CD4-positive, alpha-beta T cell treated with Interleukin-6 at 100 ng/mL for 8 hours (primary cell): ENCODE results near the gene KPTN.
A peak's percentile ranks its signal among the peaks of the same experiment; 100 is the strongest.

Experiments
- DNase-seq: peaks from one replicate; pipeline ENCODE4 v3.0.0-alpha.2; 2020; ENCODE audit warnings: mixed read lengths, low spot score

Gene KPTN

GRCh38 chr19:47483800-47484690 is at the start of gene KPTN:
TSS of gene KPTN (minus strand) at chr19:47484219. CDS start at chr19:47484160, 59 bp downstream.
- DNase-seq = peak; percentile 82

- DNase-seq = no peak
Measured at GRCh38 chr19:47531640-47532387, 47.8 kb upstream of the KPTN start.

- DNase-seq = no peak
Measured at GRCh38 chr19:47529018-47529742, 45.2 kb upstream of the KPTN start.

GRCh38 chr19:47526798-47527197 is 42.8 kb upstream of the KPTN start:
- no peak for DNase-seq

- DNase-seq = no peak
Measured at GRCh38 chr19:47523473-47523872, 39.5 kb upstream of the KPTN start.

- DNase-seq = no peak
Measured at GRCh38 chr19:47521473-47522180, 37.6 kb upstream of the KPTN start.

- DNase-seq = no peak
Measured at GRCh38 chr19:47520839-47521238, 36.8 kb upstream of the KPTN start.

GRCh38 chr19:47520343-47520806 is 36.4 kb upstream of the KPTN start:
- DNase-seq = no peak

- no peak for DNase-seq
Measured at GRCh38 chr19:47518854-47519253, 34.8 kb upstream of the KPTN start.

GRCh38 chr19:47518139-47518538 is 34.1 kb upstream of the KPTN start:
- DNase-seq = peak; percentile 36

GRCh38 chr19:47514869-47515588 is 31.0 kb upstream of the KPTN start, which contains the start of gene NAPA:
TSS of gene NAPA (minus strand) at chr19:47515063. CDS start at chr19:47514940, 123 bp downstream.
- peak; percentile 100 for DNase-seq

- no peak for DNase-seq
Measured at GRCh38 chr19:47514151-47514868, 30.3 kb upstream of the KPTN start.

- no peak for DNase-seq
Measured at GRCh38 chr19:47512948-47513319, 28.9 kb upstream of the KPTN start.

- no peak for DNase-seq
Measured at GRCh38 chr19:47512183-47512947, 28.3 kb upstream of the KPTN start.

GRCh38 chr19:47511681-47512080 is 27.7 kb upstream of the KPTN start:
- DNase-seq = no peak

GRCh38 chr19:47511128-47511517 is 27.1 kb upstream of the KPTN start:
- no peak for DNase-seq

- DNase-seq = no peak
Measured at GRCh38 chr19:47510516-47511127, 26.6 kb upstream of the KPTN start.

GRCh38 chr19:47509973-47510372 is 26.0 kb upstream of the KPTN start:
- no peak for DNase-seq
